NB4 (cell line): ENCODE results near the gene HNMT.
"Not testable (repeated sequence)": the region's sequence is repeated elsewhere in the genome, so short reads cannot be mapped to it uniquely, and the experiment has no call there.

Experiments
- DNase-seq: peaks from one replicate; pipeline ENCODE4 v3.0.0; 2010; ENCODE audit warnings: low read depth
- H3K4me3 ChIP-seq: one replicate; pipeline ENCODE4 v1.5.1; 2011; ENCODE audit warnings: mild to moderate bottlenecking, low read depth, low read length, moderate library complexity
- MAX ChIP-seq: IDR thresholded peaks from 2 replicates; pipeline ENCODE4 v1.6.1; 2011; ENCODE audit warnings: low read depth, low read length
- MYC ChIP-seq: IDR thresholded peaks from 2 replicates; pipeline ENCODE4 v1.6.1; 2011; ENCODE audit warnings: low read depth, low read length
- POLR2A ChIP-seq: IDR thresholded peaks from 2 replicates; pipeline ENCODE4 v1.6.1; 2011; ENCODE audit warnings: mild to moderate bottlenecking; ENCODE audit not compliant: insufficient read length; ENCODE audit errors: extremely low read depth
- TF ChIP-seq, protein P1 (sequence below): IDR thresholded peaks from one replicate; pipeline ENCODE4 v1.5.1; 2012; ENCODE audit warnings: low read depth, low read length

Gene HNMT

GRCh38 chr2:137964066-137964858 lies at the start of gene HNMT:
TSS of gene HNMT (plus strand) at chr2:137964473. CDS start at chr2:137964492, 19 bp downstream.
- DNase-seq: peak; percentile 57
- peak within 1 kb of the TSS; percentile 53 for H3K4me3 ChIP-seq
- TF ChIP-seq MYC: no peak
- no peak for TF ChIP-seq MAX
- TF ChIP-seq, protein P1, sequence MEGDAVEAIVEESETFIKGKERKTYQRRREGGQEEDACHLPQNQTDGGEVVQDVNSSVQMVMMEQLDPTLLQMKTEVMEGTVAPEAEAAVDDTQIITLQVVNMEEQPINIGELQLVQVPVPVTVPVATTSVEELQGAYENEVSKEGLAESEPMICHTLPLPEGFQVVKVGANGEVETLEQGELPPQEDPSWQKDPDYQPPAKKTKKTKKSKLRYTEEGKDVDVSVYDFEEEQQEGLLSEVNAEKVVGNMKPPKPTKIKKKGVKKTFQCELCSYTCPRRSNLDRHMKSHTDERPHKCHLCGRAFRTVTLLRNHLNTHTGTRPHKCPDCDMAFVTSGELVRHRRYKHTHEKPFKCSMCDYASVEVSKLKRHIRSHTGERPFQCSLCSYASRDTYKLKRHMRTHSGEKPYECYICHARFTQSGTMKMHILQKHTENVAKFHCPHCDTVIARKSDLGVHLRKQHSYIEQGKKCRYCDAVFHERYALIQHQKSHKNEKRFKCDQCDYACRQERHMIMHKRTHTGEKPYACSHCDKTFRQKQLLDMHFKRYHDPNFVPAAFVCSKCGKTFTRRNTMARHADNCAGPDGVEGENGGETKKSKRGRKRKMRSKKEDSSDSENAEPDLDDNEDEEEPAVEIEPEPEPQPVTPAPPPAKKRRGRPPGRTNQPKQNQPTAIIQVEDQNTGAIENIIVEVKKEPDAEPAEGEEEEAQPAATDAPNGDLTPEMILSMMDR: no peak
- no peak for TF ChIP-seq POLR2A

DNA sequence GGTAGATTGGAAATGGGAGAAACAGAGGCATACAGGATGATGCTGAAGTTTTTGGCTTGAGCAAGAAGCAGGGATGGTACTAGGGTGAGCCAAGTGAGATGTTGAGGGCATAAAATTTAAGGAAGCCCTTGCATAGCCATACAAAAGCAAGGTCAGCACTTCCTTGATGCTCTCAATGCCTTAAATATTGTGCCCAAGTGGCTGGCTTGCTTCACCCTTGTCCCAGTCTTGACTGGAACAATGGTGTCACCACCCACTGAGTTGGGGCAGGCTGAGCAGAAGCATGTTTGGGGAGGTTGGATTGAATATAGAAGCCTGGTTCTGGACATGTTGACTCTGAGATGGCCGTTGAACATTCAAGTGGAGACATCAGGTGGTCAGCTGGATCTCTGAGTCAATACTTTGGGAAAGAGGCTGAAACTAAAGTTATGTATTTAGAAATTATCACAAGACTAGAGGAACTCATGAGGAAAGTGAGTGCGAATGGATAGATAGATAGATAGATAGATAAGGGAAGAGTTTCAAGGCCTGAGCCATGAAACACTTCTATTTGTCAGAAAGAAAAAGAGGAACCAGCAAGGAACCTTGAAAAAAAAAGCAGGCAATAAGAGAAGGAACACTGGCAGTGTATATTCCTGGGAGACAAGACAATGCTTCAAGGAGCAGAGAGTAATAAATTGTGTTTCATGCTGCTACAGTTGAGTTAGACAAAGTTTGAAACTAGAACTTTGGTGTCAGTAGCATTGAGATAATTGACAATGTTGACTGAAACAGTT lies 43.0 kb upstream of the HNMT start:
- no peak overlapping the region for H3K4me3 ChIP-seq
- no peak for DNase-seq
- TF ChIP-seq MAX (no peak), POLR2A (no peak), MYC (no peak)
- TF ChIP-seq, protein P1: no peak

GRCh38 chr2:137922171-137922570 lies 42.1 kb upstream of the HNMT start:
- not testable (repeated sequence) for H3K4me3 ChIP-seq, DNase-seq

- DNase-seq: no peak
- TF ChIP-seq MYC (no peak), POLR2A (no peak)
- TF ChIP-seq, protein P1: no peak
- no peak overlapping the region for H3K4me3 ChIP-seq
These were observed 40.3 kb upstream of the HNMT start for GRCh38 chr2:137924019-137924418.

GRCh38 chr2:137925599-137925998 lies 38.7 kb upstream of the HNMT start:
- H3K4me3 ChIP-seq: no peak overlapping the region
- TF ChIP-seq, protein P1: no peak
- no peak for TF ChIP-seq MAX
- TF ChIP-seq POLR2A: no peak
- no peak for TF ChIP-seq MYC
- DNase-seq: no peak

DNA sequence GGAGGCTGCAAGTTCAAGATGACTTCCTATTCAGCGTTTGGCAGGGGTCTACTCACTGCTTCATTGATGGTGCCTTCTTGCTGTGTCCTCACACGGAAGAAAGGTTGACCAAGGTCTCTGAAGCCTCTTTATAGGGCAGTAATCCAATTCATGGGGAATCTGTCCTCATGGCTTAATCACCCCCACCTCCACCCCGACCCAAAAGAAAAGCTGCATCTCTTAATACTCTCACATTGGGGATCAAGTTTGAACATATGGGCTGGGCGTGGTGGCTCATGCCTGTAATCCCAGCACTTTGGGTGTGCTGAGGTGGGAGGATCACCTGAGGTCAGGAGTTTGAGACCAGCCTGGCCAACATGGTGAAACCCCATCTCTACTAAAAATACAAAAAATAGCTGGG lies 36.4 kb upstream of the HNMT start:
- no peak for TF ChIP-seq MAX
- TF ChIP-seq, protein P1: no peak
- no peak for TF ChIP-seq MYC
- no peak for TF ChIP-seq POLR2A
- H3K4me3 ChIP-seq: no peak overlapping the region

More for the DNA sequence above, 36.4 kb upstream of the HNMT start:
- DNase-seq: no peak
